ENCODE results near the gene DCAF7. TPM values are rescaled to one million over a fixed set of nuclear protein-coding genes. Genes with fewer than 3 reads are reported as not detected.

Gene DCAF7
- total RNA-seq, 1 experiment from 2014 or later, result 144 TPM

DNA sequence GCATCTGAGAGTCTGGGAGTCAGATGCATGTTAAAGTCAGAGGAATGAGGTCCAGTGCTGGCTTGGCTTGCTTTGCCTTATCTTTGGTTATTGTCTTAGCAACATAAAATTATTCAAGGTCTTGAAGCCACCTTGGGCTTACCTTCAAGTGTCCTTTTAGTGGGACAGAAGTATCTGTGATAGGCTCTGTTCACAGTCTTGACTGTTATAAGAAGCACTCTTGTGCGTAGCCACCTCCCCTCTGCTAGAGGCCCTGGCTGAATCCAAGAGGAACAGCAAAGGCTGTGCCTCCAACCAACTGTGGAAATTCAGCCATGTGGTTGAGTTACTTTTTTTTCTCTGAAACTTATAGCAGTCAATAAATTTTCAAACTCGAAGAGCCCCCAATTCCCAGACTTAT, 63.4 kb downstream of the DCAF7 start (continued):
- TF ChIP-seq, protein P1, sequence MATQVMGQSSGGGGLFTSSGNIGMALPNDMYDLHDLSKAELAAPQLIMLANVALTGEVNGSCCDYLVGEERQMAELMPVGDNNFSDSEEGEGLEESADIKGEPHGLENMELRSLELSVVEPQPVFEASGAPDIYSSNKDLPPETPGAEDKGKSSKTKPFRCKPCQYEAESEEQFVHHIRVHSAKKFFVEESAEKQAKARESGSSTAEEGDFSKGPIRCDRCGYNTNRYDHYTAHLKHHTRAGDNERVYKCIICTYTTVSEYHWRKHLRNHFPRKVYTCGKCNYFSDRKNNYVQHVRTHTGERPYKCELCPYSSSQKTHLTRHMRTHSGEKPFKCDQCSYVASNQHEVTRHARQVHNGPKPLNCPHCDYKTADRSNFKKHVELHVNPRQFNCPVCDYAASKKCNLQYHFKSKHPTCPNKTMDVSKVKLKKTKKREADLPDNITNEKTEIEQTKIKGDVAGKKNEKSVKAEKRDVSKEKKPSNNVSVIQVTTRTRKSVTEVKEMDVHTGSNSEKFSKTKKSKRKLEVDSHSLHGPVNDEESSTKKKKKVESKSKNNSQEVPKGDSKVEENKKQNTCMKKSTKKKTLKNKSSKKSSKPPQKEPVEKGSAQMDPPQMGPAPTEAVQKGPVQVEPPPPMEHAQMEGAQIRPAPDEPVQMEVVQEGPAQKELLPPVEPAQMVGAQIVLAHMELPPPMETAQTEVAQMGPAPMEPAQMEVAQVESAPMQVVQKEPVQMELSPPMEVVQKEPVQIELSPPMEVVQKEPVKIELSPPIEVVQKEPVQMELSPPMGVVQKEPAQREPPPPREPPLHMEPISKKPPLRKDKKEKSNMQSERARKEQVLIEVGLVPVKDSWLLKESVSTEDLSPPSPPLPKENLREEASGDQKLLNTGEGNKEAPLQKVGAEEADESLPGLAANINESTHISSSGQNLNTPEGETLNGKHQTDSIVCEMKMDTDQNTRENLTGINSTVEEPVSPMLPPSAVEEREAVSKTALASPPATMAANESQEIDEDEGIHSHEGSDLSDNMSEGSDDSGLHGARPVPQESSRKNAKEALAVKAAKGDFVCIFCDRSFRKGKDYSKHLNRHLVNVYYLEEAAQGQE (IDR thresholded peaks at IDR 0.05; ENCODE audit: low read depth), result no peak
- TF ChIP-seq, protein P2, sequence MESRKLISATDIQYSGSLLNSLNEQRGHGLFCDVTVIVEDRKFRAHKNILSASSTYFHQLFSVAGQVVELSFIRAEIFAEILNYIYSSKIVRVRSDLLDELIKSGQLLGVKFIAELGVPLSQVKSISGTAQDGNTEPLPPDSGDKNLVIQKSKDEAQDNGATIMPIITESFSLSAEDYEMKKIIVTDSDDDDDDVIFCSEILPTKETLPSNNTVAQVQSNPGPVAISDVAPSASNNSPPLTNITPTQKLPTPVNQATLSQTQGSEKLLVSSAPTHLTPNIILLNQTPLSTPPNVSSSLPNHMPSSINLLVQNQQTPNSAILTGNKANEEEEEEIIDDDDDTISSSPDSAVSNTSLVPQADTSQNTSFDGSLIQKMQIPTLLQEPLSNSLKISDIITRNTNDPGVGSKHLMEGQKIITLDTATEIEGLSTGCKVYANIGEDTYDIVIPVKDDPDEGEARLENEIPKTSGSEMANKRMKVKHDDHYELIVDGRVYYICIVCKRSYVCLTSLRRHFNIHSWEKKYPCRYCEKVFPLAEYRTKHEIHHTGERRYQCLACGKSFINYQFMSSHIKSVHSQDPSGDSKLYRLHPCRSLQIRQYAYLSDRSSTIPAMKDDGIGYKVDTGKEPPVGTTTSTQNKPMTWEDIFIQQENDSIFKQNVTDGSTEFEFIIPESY (IDR thresholded peaks at IDR 0.05; ENCODE audit: extremely low read depth, insufficient replicate concordance, low read length), result no peak
- TF ChIP-seq SRF (IDR thresholded peaks at IDR 0.05; ENCODE audit: low read depth), result no peak

DNA sequence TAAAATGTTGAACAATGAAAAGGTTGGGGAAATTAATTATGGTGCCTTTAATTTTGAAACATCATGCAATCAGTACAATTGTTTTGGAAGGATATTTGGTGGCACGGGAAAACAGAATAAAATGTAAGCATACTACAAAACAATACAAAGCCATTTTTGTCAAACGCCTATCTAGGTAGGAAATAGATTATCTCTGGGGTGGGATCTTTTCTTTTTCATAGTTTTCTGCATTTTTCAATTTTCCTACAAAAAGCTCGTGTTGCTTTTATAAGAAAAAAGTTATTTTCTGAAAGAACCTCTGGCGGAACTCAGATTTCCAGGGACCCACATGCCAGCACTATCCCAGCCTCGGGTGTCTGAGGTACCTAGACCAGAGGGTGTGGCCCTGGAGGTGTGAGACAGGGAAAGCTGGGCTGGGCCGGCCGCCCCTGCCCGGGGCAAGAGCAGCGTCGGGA, 71.0 kb downstream of the DCAF7 start:
- ATAC-seq, result peak; percentile 37

More for the DNA sequence above, 71.0 kb downstream of the DCAF7 start:
- BruUV-seq (replicated peaks), result TSS peak; percentile 95
- CTCF ChIA-PET, result interaction anchor here (0.8 to 4.9 kb wide), 4 partner anchors 10 to 196 kb away, joined by 6 to 71 read pairs (median 8); no protein-coding TSS in a partner anchor
- Histone ChIP-seq H3K4me3 (replicated peaks in 1 of 2; ENCODE audit: low read depth in 1 of 2, low read length in 2 of 2) (peak overlapping the region; percentile 61 to 64), H3K27me3 (ENCODE audit: insufficient read depth, low read length) (no peaks in the 10 kb centered on the region), H3K36me3 (ENCODE audit: control insufficient read depth in 1 of 2, insufficient read depth in 2 of 2, low read length in 2 of 2) (no peaks in the 10 kb centered on the region), H3K9me2 (ENCODE audit: insufficient read depth) (no peaks in the 10 kb centered on the region), H3K9ac (ENCODE audit: low read length) (peak overlapping the region; percentile 58), H3K27ac (ENCODE audit: low read depth, low read length) (peak overlapping the region; percentile 67), H3K4me1 (ENCODE audit: control insufficient read depth in 1 of 2, insufficient read depth in 2 of 2, low read length in 2 of 2) (peaks cover 12 to 18% of the 10 kb centered on the region in 2 experiments; a peak in 3 of 4 replicates), H3K79me2 (ENCODE audit: insufficient read depth, low read length) (peaks cover 14% of the 10 kb centered on the region), H4K20me1 (ENCODE audit: insufficient read depth) (no peaks in the 10 kb centered on the region), H3K4me2 (ENCODE audit: low read length) (peak overlapping the region; percentile 79), H2AFZ (ENCODE audit: low read depth, low read length, poor library complexity, severe bottlenecking) (no peak overlapping the region), H3K9me3 (ENCODE audit: control insufficient read depth in 1 of 2, insufficient read depth in 1 of 2, low read depth in 1 of 2, low read length in 2 of 2) (no peaks in the 10 kb centered on the region)
- no peak for DNase-seq (ENCODE audit: low read depth, low spot score)
- RAD21 ChIA-PET (ENCODE audit: low non-redundant PET in 1 of 2, low total read pairs in 2 of 2, uncharacterized antibody in 2 of 2, unreplicated experiment in 2 of 2), result interaction anchor here in 1 of 2 experiments (1.1 to 1.4 kb wide), 2 partner anchors 9 to 58 kb away, joined by 3 to 5 read pairs; no protein-coding TSS in a partner anchor
- POLR2A ChIA-PET, result interaction anchor here (1.2 to 1.7 kb wide), 6 partner anchors 9 to 182 kb away, joined by 3 to 17 read pairs (median 5); partner anchors contain the start of gene TACO1
- intact Hi-C loops (cut with micrococcal nuclease), result loop anchor here (5.0 kb wide), 1 partner anchor 221 kb away; the partner anchor contains the start of gene SMARCD2
- TF ChIP-seq, protein P3, sequence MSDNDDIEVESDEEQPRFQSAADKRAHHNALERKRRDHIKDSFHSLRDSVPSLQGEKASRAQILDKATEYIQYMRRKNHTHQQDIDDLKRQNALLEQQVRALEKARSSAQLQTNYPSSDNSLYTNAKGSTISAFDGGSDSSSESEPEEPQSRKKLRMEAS (IDR thresholded peaks at IDR 0.05), result peak; percentile 63; the same call in 1 of the 2 replicates
- TF ChIP-seq CTCF (IDR thresholded peaks at IDR 0.05 in 2 of 3, conservative IDR thresholded peaks at IDR 0.05 in 1 of 3; ENCODE audit: borderline replicate concordance in 1 of 3, insufficient read depth in 1 of 3, low read depth in 2 of 3, low read length in 2 of 3), result no peak
- TF ChIP-seq RAD21 (IDR thresholded peaks at IDR 0.05; ENCODE audit: low read depth), result no peak
